Measurements from ENCODE around the gene TERB2. TPM values are rescaled to one million over a fixed set of nuclear protein-coding genes. Genes with fewer than 3 reads are reported as not detected.

The TERB2 gene
- total RNA-seq, 1 experiment from 2014 or later, result not detected

DNA sequence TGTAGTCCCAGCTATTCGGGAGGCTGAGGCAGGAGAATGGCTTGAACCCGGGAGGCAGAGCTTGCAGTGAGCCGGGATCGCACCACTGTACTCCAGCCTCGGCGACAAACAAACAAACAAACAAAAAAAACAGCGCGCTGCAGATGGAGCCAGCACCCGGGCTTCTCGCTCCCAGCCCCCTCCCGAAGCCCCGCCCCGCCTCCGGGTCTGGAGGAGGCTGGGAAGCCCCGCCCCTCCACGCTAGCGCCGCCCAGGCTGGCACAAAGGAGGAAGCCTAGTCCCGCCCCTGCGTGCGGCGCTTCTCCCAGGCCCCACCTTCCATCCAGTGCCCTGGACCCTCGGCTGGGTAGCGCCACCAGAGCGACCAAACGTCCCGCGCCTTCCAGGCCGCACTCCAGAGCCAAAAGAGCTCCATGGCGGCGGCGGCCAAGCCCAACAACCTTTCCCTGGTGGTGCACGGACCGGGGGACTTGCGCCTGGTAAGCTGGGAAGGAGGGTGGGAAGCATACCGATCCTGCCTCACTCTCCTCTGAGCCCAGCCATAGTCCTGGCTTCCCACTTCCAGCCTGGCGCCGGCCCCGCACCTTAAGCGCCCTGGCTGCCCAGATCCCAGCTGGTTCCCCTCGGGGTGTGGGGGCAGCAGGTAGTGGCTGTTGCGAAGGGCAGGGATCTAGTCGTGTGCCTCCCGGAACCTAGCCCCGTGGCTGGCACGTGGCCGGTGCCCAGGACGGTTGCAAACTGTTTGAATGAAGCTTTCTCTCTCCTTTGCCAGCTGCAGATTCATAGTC is 66.6 kb downstream of the TERB2 start, which contains the start of gene SORD:
Gene SORD (plus strand): TSS at position 325 of the 788 bp plus-strand sequence. CDS start 89 bp downstream, at position 414.
- Histone ChIP-seq H2AFZ (ENCODE audit: low read depth, low read length, poor library complexity, severe bottlenecking) (no peak within 1 kb of the TSS), H3K27me3 (ENCODE audit: insufficient read depth, low read length) (no peaks in the 10 kb centered on the region), H4K20me1 (ENCODE audit: insufficient read depth) (no peaks in the 10 kb centered on the region), H3K36me3 (ENCODE audit: control insufficient read depth in 1 of 2, insufficient read depth in 2 of 2, low read length in 2 of 2) (peaks cover 0 to 11% of the 10 kb centered on the region in 2 experiments; a peak in 1 of 4 replicates), H3K27ac (ENCODE audit: low read depth, low read length) (peak within 1 kb of the TSS; percentile 76), H3K79me2 (ENCODE audit: insufficient read depth, low read length) (peaks cover 48% of the 10 kb centered on the region), H3K9ac (ENCODE audit: low read length) (peak within 1 kb of the TSS; percentile 96), H3K4me2 (ENCODE audit: low read length) (peak within 1 kb of the TSS; percentile 93), H3K9me2 (ENCODE audit: insufficient read depth) (no peaks in the 10 kb centered on the region), H3K4me1 (ENCODE audit: control insufficient read depth in 1 of 2, insufficient read depth in 2 of 2, low read length in 2 of 2) (peaks cover 4 to 20% of the 10 kb centered on the region in 2 experiments), H3K9me3 (ENCODE audit: control insufficient read depth in 1 of 2, insufficient read depth in 1 of 2, low read depth in 1 of 2, low read length in 2 of 2) (no peaks in the 10 kb centered on the region), H3K4me3 (replicated peaks in 1 of 2; ENCODE audit: low read depth in 1 of 2, low read length in 2 of 2) (peak within 1 kb of the TSS; percentile 89 to 99)
- ChIA-PET CTCF (interaction anchor here (0.9 kb wide), 1 partner anchor 103 kb away, joined by 3 read pairs; no protein-coding TSS in a partner anchor), RAD21 (ENCODE audit: low non-redundant PET in 1 of 2, low total read pairs in 2 of 2, uncharacterized antibody in 2 of 2, unreplicated experiment in 2 of 2) (interaction anchor here in 1 of 2 experiments (0.6 kb wide), 1 partner anchor 171 kb away, joined by 10 read pairs; no protein-coding TSS in a partner anchor), POLR2A (no interaction called here)
- DNase-seq (ENCODE audit: low read depth, low spot score), result peak; percentile 68
- TF ChIP-seq ZFX (IDR thresholded peaks at IDR 0.05), result peak; percentile 53; the same call in 1 of the 2 replicates
- TF ChIP-seq POLR2AphosphoS5 (IDR thresholded peaks at IDR 0.05; ENCODE audit: low read depth, low read length), result peak; percentile 89
- 0 out of 2 replicates have a peak, but pooled peaks have one; percentile 5 for TF ChIP-seq EGR1 (IDR thresholded peaks at IDR 0.05; ENCODE audit: low read depth)
- TF ChIP-seq SP1 (IDR thresholded peaks at IDR 0.05; ENCODE audit: low read depth), result no peak
- TF ChIP-seq, protein P1, sequence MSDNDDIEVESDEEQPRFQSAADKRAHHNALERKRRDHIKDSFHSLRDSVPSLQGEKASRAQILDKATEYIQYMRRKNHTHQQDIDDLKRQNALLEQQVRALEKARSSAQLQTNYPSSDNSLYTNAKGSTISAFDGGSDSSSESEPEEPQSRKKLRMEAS (IDR thresholded peaks at IDR 0.05), result peak; percentile 86; the same call in 1 of the 2 replicates
- TF ChIP-seq TCF7L2 (IDR thresholded peaks at IDR 0.05; ENCODE audit: borderline replicate concordance, extremely low read depth, insufficient read depth, insufficient read length), result no peak
- TF ChIP-seq, protein P2, sequence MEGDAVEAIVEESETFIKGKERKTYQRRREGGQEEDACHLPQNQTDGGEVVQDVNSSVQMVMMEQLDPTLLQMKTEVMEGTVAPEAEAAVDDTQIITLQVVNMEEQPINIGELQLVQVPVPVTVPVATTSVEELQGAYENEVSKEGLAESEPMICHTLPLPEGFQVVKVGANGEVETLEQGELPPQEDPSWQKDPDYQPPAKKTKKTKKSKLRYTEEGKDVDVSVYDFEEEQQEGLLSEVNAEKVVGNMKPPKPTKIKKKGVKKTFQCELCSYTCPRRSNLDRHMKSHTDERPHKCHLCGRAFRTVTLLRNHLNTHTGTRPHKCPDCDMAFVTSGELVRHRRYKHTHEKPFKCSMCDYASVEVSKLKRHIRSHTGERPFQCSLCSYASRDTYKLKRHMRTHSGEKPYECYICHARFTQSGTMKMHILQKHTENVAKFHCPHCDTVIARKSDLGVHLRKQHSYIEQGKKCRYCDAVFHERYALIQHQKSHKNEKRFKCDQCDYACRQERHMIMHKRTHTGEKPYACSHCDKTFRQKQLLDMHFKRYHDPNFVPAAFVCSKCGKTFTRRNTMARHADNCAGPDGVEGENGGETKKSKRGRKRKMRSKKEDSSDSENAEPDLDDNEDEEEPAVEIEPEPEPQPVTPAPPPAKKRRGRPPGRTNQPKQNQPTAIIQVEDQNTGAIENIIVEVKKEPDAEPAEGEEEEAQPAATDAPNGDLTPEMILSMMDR (IDR thresholded peaks at IDR 0.05 in 2 of 3, conservative IDR thresholded peaks at IDR 0.05 in 1 of 3; ENCODE audit: borderline replicate concordance in 1 of 3, insufficient read depth in 1 of 3, low read depth in 2 of 3, low read length in 2 of 3), result no peak
- intact Hi-C loops (cut with micrococcal nuclease), result loop anchor here (2.0 kb wide), 1 partner anchor 18 kb away; no protein-coding TSS in a partner anchor
- BruUV-seq (replicated peaks), result no TSS peak
- ATAC-seq, result peak; percentile 99
